GM18858 (cell line): ENCODE measurements around the gene B4GALT2.

Source experiments
- ATAC-seq: cut with Tn5 transposase; IDR thresholded peaks from one replicate; pipeline ENCODE4 v1.9.1; 2021; ENCODE audit not compliant: unreplicated experiment

Gene B4GALT2

DNA sequence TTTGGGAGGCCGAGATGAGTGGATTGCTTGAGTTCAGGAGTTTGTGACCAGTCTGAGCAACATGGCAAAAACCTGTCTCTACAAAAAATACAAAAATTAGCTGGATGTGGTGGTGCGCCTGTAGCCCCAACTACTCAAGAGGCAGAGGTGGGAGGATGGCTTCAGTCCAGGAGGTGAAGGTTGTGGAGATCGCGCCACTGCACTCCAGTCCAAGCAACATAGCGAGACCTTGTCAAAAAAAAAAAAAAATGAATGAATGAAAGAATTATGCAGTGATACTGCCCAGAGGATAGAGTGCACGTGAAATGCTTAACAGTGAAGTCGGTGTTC lies 9.6 kb upstream of the B4GALT2 start:
- ATAC-seq, result no peak

DNA sequence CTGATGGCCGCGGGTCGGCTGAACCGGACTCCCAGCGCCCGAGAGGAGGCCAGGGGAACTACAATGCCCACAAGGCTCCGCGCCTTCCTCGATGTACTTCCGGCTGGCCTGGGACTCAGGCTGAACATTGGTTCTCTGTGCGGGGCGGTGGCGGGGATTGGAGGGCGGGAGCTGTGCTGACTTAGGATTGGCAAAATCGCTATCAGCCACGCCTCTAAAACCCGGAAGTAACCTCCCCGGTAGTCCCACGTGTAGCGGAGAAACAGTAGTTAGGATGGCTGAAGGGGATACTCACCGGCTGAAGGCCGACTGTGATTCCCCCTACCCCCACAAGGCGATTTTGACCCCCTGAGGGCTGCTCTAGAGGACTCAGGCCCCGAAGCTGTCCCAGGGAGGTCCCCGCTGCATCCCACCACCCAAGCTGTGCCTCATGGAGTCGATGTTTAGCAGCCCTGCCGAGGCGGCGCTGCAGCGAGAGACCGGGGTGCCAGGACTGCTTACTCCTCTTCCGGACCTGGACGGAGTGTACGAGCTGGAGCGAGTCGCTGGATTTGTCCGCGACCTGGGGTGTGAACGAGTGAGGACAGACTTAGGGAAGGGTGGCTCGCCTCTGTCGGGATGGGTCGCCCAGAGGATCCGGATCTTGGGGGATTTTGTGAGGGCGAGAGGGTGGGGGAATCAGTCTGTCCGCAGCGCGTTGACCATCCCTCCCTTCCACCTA lies 9.1 kb upstream of the B4GALT2 start, which contains the start of gene DPH2:
DPH2 (plus strand) TSS at position 265 of the 721 bp plus-strand sequence; CDS start at position 431, 166 bp downstream.
- ATAC-seq, result peak; percentile 75

DNA sequence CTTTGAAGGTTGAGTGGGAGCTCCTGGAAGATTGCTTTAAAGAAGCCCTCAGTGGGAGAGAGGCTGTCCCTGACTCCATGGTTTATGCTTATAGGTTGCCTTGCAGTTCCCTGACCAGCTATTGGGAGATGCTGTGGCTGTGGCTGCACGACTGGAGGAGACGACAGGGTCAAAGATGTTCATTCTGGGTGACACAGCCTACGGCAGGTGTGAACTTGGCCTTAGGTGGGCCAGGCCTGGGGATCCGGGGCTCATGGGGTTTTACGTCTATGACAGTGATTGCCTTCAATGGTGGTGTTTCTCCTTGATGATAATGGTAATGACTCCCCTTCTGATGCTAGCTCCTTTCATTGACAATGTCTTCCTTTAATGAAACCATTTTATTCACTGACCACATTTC lies 8.5 kb upstream of the B4GALT2 start:
- ATAC-seq, result no peak

DNA sequence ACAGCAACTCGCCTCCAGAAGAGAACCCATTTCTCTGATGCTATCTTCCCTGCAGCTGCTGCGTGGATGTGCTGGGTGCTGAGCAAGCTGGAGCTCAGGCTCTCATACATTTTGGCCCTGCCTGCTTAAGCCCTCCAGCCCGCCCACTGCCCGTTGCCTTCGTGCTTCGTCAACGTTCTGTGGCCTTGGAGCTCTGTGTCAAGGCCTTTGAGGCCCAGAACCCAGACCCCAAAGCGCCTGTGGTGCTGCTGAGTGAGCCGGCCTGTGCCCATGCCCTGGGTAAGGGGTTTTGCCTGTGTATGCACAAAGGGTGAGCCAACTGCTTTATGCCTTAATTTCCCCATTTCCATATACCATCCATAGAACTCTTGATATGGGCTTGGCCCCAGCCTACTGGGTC lies 8.1 kb upstream of the B4GALT2 start:
- ATAC-seq, result no peak

DNA sequence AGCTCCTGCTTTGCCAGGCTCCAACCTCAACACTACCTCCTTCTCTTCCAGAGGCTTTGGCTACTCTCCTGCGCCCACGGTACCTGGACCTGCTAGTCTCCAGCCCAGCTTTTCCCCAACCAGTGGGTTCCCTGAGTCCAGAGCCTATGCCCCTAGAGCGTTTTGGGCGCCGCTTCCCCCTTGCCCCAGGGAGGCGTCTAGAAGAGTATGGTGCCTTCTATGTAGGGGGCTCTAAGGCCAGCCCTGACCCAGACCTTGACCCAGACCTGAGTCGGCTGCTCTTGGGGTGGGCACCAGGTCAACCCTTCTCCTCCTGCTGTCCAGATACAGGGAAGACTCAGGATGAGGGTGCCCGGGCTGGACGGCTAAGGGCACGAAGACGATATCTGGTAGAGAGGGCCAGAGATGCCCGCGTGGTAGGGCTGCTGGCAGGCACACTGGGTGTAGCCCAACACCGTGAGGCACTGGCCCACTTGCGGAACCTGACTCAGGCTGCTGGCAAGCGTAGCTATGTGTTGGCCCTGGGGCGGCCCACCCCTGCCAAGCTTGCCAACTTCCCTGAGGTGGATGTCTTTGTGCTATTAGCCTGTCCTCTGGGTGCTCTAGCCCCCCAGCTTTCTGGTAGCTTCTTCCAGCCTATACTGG lies 7.6 kb upstream of the B4GALT2 start:
- no peak for ATAC-seq

DNA sequence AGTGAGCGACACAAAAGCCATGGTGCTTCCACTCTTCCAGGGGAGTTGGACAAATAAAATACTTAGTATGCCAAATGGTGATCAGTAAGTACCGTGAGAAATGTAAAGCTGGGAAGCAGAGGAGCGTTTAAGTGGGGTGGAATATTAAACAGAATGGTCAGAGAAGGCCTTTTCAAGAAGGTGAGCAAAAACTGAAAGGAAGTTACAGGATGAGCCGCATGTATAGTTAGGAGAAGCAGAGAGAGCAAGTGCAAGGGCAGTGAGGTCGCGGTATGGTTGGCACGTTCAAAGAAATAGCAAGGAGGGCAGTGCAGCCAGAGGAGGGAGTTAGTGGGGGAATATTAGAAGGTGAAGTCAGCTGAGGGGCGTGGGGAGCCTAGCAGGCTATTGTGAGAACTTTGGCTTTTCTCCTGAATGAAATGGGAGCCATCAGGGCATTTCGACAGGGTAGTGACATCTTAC lies 5.0 kb upstream of the B4GALT2 start:
- no peak for ATAC-seq

DNA sequence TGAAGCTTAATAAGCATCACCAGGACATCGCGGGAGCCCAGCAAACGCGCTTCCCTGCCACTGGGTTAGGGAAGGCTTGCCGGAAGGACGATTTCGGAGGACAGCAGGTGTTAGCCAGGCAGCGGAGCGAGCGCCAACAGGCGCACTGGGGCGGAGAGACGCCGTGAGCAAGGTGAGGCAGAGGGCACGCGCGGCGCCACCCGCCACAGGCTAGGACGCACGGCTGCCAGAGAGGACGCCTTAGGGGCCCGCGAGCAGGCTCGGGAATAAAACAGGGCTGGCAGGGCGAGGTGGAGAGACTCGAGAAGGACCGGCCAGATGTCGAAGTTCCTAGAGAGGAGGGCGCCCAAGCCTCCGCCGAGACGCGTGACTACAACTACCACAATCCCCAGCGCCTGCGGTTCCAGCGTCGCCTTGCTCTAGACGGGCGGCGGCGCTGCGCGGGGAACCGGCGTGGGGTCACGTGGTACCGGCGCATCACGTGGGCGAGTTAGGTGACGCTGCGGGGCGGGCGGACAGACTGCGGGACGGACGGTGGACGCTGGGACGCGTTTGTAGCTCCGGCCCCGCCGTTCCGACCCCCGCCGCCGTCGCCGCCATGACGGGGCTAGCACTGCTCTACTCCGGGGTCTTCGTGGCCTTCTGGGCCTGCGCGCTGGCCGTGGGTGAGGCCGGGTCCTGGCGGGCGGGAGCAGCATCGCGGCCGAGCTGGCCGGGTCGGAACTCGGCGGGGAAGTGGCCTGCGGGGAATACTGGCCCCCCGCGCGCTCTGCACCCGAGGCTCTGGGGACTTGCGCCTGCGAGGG lies 4.4 kb upstream of the B4GALT2 start, which contains the start of gene ATP6V0B:
ATP6V0B (plus strand) TSS at position 518 of the 806 bp plus-strand sequence; CDS start at position 599, 81 bp downstream.
- peak; percentile 53 for ATAC-seq

DNA sequence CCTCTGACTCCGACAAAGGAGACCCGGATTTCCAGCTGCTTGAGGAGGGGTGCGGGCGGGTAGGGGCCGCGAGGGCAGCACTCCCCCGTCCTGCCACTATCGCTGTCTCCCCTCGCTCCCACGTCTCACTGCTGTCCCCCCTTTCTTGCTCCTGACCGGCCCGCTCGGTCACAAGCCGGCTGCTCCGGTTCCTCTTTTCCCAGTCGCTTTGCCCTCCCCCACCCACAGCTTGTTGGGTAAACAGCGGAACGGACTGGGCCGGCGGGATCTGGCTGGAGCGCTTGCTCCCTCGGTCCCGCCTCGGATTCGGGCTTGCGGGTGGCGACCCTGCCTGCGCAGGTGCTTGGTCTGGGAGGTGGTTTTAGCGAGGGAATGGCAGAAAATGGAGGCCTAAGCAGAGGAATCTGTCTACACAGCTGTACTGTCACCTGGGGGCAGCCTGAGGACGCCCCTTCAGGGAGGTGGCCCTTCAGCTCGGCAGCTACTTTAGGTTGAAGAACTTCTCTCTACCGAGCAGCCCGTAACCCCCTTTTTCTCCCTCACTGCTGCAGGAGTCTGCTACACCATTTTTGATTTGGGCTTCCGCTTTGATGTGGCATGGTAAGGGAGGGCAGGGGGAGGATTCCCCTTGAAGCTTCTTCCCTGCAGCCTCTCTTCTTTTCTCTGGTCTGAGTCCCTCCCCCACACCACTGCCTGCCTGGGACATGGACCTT lies 3.6 kb upstream of the B4GALT2 start:
- ATAC-seq, result no peak

DNA sequence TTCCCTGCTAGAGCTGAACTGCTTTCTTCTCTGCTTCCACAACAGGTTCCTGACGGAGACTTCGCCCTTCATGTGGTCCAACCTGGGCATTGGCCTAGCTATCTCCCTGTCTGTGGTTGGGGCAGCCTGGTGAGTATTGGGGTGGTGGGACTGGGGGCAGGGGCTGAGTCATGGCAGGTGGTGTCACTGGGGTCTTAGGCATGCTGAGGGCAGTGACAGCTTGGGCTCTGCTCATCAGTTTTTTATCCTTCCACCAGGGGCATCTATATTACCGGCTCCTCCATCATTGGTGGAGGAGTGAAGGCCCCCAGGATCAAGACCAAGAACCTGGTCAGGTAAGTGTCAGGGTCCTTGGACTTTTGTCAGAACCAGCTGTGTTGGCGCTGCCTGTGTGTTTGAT lies 3.0 kb upstream of the B4GALT2 start:
- ATAC-seq, result no peak

DNA sequence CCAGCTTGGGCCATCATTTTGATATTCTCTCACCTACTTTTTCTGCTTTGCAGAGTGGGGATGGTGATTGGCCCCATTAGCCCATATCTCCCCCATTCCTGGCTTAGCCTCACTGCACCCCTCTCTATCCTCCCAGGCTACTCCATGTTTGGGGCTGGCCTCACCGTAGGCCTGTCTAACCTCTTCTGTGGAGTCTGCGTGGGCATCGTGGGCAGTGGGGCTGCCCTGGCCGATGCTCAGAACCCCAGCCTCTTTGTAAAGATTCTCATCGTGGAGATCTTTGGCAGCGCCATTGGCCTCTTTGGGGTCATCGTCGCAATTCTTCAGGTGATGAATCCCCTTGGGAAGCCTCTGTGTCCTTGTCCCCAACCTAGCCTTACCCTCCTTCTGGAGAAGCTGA lies 2.1 kb upstream of the B4GALT2 start:
- ATAC-seq, result no peak

DNA sequence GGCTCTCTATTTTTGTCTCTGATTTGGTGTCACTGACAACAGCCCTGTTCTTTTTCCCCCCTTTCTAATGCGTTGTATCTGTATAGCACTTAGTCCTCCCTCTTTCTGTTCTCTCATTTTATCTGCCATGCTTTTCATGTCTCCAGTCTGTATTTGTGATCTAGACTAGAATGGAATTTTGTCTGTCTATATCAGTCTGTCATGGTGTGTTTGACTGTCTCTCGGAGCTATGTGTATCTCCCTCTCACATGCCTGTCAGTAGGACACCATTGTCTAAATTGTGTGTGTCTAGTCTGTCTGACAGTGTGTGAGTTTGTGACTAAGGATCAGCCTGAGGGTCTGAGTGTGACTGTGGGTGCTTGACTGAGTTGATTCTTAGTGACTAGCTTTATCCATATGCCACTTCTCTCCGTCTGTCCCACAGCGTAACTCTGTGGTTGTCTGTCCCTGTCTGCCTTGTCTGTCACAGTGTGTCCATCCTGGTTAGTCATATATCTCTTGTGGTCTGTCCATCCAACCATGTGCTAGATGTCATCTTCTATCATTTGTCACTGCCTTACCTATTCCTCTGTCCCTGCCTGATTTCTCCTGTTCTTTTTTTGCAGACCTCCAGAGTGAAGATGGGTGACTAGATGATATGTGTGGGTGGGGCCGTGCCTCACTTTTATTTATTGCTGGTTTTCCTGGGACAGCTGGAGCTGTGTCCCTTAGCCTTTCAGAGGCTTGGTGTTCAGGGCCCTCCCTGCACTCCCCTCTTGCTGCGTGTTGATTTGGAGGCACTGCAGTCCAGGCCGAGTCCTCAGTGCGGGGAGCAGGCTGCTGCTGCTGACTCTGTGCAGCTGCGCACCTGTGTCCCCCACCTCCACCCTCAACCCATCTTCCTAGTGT lies 1.4 kb upstream of the B4GALT2 start:
- no peak for ATAC-seq

DNA sequence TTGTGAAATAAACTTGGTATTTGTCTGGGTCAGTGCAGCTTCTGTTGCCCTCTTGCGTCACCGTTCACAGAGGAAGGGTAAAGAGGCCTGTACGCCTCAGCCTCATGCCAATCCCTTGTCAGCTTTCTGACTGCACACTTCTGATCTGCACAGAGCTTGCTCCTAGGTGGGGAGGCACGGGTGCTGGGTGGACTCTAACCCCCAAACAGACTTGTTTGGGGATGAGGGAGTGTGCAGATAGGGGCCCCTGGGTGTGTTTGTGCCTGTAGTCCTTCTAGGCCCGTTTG lies 803 bp upstream of the B4GALT2 start:
- no peak for ATAC-seq

DNA sequence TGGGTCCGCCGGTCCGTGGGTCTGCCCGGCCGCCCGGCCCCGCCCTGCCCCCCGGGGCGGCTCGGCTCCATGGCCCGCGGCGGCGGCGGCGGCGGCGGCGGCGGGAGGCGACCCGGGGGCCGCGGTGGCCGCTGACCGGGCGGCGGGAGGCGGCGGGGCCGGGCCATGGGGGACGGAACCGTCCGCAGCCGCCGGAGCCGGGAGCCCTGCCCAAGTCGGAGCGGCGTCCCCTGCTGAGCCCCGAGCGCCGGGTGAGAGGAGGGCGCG lies 184 bp downstream of the B4GALT2 start:
- ATAC-seq, result no peak

DNA sequence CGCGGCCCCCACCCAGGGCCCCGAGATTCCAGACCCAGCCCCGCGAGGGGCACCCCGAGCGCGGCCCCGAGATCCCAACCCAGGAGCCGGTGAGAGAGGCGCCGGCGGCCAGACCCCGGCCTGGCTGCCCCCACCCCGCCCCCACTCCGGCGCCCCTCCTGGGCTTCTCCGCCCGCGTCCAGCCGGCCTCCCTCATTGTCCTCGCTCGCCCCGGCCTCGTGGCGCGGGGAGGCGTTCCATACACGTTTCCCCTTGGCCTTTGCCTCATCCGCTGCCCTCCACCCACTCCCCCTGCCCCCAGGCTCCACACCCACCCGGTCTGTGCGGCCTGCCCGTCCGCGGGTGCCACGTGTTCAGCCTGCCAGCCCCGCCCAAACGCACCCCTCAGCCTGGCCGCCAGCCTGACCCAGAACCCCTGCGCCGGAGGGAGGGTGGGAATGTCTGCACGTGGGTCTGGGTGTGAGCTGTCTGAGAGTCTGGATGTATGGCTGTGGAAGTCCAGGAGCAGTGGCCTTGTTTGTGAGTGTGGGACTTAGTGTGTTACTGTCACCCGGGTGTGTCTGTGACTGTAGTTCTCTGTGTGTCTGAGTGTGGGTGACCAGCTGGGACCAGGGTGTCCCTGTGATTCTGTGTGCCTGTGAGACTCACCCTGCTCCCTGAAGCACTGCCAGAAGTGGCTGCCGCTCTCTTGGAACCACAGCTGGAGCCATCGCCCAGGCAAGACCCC lies 681 bp downstream of the B4GALT2 start:
- no peak for ATAC-seq

DNA sequence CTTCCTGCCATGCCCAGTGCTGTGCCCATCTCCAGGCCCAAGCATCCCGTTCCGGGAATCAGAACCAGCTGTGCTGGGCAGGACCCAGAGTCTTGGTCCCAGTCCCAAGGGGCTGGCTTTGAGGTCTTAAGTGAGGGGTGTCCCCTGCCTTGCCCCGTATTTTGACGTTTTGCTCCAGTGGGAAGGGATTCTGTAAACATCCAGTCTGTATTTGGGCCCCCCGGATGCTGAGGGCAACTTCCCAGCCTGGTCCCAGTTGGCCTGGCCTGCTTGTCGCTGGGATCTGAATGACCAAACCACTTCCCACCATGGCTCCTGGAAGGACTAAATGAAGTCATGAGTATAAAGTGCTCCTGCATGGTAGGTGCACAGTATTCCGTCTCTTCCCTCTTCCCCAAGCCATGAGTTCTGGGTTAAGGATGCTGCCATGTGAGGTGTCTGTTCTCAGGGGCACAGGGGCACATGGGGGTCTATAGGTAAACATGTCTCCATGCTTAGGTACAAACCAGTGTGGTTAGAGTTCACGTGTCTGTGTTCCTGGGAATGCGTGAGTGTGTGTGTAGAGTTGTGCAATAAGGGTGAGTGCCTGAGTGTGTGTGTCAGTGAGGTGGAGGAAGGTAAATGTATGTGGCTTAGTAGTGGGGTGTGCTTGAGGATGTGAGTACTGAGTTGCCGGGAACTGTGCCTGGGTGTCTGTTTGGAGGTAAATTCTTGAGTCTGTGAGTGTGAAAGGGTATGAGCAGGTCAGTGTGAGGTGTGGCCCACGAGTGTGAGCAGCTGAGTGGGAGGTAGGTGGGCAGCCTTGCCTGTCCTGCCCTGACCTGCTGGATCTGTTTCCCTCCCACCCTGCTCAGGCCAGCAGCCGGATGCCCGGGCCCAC lies 1.5 kb downstream of the B4GALT2 start:
- ATAC-seq, result no peak

DNA sequence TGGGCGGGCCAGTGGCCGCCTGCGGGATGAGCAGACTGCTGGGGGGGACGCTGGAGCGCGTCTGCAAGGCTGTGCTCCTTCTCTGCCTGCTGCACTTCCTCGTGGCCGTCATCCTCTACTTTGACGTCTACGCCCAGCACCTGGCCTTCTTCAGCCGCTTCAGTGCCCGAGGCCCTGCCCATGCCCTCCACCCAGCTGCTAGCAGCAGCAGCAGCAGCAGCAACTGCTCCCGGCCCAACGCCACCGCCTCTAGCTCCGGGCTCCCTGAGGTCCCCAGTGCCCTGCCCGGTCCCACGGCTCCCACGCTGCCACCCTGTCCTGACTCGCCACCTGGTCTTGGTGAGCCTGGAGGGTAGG lies 2.1 kb downstream of the B4GALT2 start:
- no peak for ATAC-seq

DNA sequence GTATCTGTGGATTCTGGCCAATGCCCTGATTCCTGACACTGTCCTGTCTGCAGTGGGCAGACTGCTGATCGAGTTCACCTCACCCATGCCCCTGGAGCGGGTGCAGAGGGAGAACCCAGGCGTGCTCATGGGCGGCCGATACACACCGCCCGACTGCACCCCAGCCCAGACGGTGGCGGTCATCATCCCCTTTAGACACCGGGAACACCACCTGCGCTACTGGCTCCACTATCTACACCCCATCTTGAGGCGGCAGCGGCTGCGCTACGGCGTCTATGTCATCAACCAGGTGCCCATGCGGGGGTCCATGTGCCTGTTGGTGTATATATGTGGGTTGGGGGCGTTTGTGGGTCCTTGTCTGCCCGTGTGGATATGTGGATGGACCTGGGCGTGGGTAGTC lies 2.6 kb downstream of the B4GALT2 start:
- no peak for ATAC-seq

DNA sequence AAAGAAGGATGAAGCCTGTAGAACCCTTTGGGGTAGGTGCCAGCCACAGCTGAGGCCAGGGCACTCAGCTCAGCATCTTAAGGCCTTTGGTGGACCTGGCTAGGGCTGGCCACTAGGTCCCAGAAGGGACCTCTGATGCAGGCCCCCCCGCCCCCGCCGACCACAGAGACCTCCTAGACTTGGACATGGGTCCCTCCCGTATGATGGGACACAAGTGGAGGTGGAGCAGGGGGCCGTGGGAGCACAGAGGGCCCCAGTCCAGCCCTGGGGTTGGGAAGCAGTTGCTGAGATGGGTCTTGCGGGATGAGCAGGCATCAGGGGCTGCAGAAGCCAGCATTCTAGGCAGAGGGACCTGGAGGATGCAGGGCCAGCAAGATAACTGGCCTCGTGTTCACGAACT lies 3.2 kb downstream of the B4GALT2 start:
- no peak for ATAC-seq

DNA sequence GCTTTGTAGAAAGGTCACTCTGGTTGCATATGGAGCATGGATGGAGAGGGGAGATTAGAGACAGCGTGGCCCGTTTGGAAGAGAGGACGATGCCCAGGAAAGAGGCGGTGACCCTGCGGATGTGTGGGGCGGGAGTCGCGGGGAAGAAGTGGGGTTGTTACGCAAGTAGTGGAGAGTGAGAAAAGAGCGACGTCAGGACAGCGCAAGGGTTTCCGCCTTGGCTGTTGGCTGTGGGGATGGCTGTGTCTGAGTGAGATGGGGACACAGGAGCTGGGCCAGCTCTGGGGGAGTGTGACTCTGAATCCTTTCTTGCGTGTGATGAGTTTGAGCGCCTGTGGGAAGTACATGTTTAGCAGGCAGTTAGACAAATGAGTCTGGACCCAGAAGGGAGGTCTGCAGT lies 3.8 kb downstream of the B4GALT2 start:
- ATAC-seq, result no peak
